ENCODE data around the gene TFDP1.

Gene TFDP1

GRCh38 chr13:113584205-113584869, at the start of gene TFDP1:
Gene TFDP1 (plus strand): TSS chr13:113584753. CDS start chr13:113585838, 1,085 bp downstream.
- DNase-seq = peak; percentile 87

GRCh38 chr13:113535381-113535781, 49.2 kb upstream of the TFDP1 start:
- no peak for DNase-seq

- DNase-seq = no peak
Measured at GRCh38 chr13:113536461-113537110, 48.0 kb upstream of the TFDP1 start.

- no peak for DNase-seq
Measured at GRCh38 chr13:113537205-113537604, 47.3 kb upstream of the TFDP1 start.

- DNase-seq = no peak
Measured at GRCh38 chr13:113537909-113538688, 46.5 kb upstream of the TFDP1 start.

GRCh38 chr13:113538689-113539058, 45.9 kb upstream of the TFDP1 start:
- no peak for DNase-seq

GRCh38 chr13:113539176-113539575, 45.4 kb upstream of the TFDP1 start:
- no peak for DNase-seq

GRCh38 chr13:113539822-113540221, 44.7 kb upstream of the TFDP1 start:
- peak; percentile 8 for DNase-seq

- no peak for DNase-seq
Measured at GRCh38 chr13:113540523-113540922, 44.0 kb upstream of the TFDP1 start.

GRCh38 chr13:113542751-113543424, 41.7 kb upstream of the TFDP1 start:
- DNase-seq = no peak

- no peak for DNase-seq
Measured at GRCh38 chr13:113544071-113544891, 40.3 kb upstream of the TFDP1 start.

GRCh38 chr13:113544896-113545295, 39.7 kb upstream of the TFDP1 start:
- no peak for DNase-seq

GRCh38 chr13:113545455-113545930, 39.1 kb upstream of the TFDP1 start:
- DNase-seq = no peak

- no peak for DNase-seq
Measured at GRCh38 chr13:113545931-113546516, 38.5 kb upstream of the TFDP1 start.

GRCh38 chr13:113546571-113547237, 37.8 kb upstream of the TFDP1 start:
- no peak for DNase-seq

GRCh38 chr13:113547238-113547971, 37.1 kb upstream of the TFDP1 start:
- no peak for DNase-seq

GRCh38 chr13:113548171-113548641, 36.3 kb upstream of the TFDP1 start:
- DNase-seq = no peak

- no peak for DNase-seq
Measured at GRCh38 chr13:113548778-113549621, 35.6 kb upstream of the TFDP1 start.

GRCh38 chr13:113550453-113550852, 34.1 kb upstream of the TFDP1 start:
- DNase-seq = no peak

All from NCI-H2171 (cell line).